Lower leg skin (tissue), 3 donors: ENCODE measurements around the gene FBXO15.

Experiments
- POLR2A ChIP-seq, 2 donors: fragments of 450-650 bp; IDR thresholded peaks; one replicate each; pipeline ENCODE4 v1.6.1; 2016 to 2017; ENCODE audit warnings: antibody characterized with exemption in 2 of 2, mild to moderate bottlenecking in 1 of 2, moderate library complexity in 1 of 2
- TF ChIP-seq, protein P1 (sequence below), 3 donors: fragments of 450-650 bp; IDR thresholded peaks; one replicate each; pipeline ENCODE4 v1.5.1; 2016; ENCODE audit warnings: antibody characterized with exemption in 3 of 3, mild to moderate bottlenecking in 3 of 3, moderate library complexity in 2 of 3

DNA sequence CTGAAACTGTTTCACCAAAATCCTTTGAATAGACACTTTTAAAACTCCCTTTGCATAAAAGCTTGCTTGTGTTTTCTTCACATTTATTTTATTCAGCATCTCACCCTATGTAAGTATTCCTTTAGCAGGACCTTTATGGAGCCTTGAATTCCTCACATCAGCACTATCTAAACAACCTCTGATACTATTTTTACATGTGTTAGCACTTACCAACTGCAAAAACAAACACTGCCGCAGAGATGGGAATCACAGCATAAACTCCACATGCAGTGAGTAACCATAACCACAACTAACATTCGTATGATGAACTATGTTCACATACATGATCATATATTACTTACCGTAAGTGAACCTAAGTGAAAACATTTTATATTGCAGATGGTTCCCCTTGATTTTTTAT lies 15.4 kb downstream of the FBXO15 start:
- TF ChIP-seq, protein P1, sequence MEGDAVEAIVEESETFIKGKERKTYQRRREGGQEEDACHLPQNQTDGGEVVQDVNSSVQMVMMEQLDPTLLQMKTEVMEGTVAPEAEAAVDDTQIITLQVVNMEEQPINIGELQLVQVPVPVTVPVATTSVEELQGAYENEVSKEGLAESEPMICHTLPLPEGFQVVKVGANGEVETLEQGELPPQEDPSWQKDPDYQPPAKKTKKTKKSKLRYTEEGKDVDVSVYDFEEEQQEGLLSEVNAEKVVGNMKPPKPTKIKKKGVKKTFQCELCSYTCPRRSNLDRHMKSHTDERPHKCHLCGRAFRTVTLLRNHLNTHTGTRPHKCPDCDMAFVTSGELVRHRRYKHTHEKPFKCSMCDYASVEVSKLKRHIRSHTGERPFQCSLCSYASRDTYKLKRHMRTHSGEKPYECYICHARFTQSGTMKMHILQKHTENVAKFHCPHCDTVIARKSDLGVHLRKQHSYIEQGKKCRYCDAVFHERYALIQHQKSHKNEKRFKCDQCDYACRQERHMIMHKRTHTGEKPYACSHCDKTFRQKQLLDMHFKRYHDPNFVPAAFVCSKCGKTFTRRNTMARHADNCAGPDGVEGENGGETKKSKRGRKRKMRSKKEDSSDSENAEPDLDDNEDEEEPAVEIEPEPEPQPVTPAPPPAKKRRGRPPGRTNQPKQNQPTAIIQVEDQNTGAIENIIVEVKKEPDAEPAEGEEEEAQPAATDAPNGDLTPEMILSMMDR (IDR thresholded peaks at IDR 0.05) = no peak
- TF ChIP-seq POLR2A (IDR thresholded peaks at IDR 0.05) = no peak
